Hepatocyte (in vitro differentiated cells): ENCODE results near the gene PGGHG. TPM values are rescaled to one million over a fixed set of nuclear protein-coding genes. Genes with fewer than 3 reads are reported as not detected.
"Not testable (repeated sequence)": the region's sequence is repeated elsewhere in the genome, so short reads cannot be mapped to it uniquely, and the experiment has no call there.

Experiments
- DNase-seq: peaks from one replicate; pipeline ENCODE4 v3.0.0-alpha.2; 2016; ENCODE audit warnings: low spot score
- H2AFZ ChIP-seq: fragments of 200-600 bp; sonication (generic); 2 replicates; pipeline ENCODE4 v1.6.0; 2016; ENCODE audit warnings: antibody characterized with exemption, mild to moderate bottlenecking
- H3K27ac ChIP-seq: fragments of 200-600 bp; sonication (generic); 2 replicates; pipeline ENCODE4 v1.5.1; 2016; ENCODE audit warnings: mild to moderate bottlenecking
- H3K27me3 ChIP-seq: fragments of 200-600 bp; sonication (generic); 2 replicates; pipeline ENCODE4 v1.6.1; 2016
- H3K36me3 ChIP-seq: fragments of 200-600 bp; sonication (generic); replicated peaks from 2 replicates; pipeline ENCODE4 v1.5.1; 2016; ENCODE audit warnings: low read depth; ENCODE audit not compliant: insufficient read depth
- H3K4me1 ChIP-seq: fragments of 200-600 bp; sonication (generic); 2 replicates; pipeline ENCODE4 v1.5.1; 2016; ENCODE audit warnings: mild to moderate bottlenecking, moderate library complexity; ENCODE audit not compliant: insufficient read depth
- H3K4me2 ChIP-seq: fragments of 200-600 bp; sonication (generic); 2 replicates; pipeline ENCODE4 v1.6.0; 2016
- H3K4me3 ChIP-seq: fragments of 200-600 bp; sonication (generic); 2 replicates; pipeline ENCODE4 v1.5.1; 2016; ENCODE audit warnings: mild to moderate bottlenecking
- H3K79me2 ChIP-seq: fragments of 200-600 bp; sonication (generic); 2 replicates; pipeline ENCODE4 v1.6.0; 2017; ENCODE audit warnings: mild to moderate bottlenecking
- H3K9me2 ChIP-seq: fragments of 200-600 bp; sonication (generic); replicated peaks from 2 replicates; pipeline ENCODE4 v1.6.0; 2017; ENCODE audit warnings: mild to moderate bottlenecking; ENCODE audit not compliant: insufficient read depth
- H3K9me3 ChIP-seq: fragments of 200-600 bp; sonication (generic); 2 replicates; pipeline ENCODE4 v1.5.1; 2016; ENCODE audit warnings: low read depth, mild to moderate bottlenecking
- H4K20me1 ChIP-seq: fragments of 200-600 bp; sonication (generic); 2 replicates; pipeline ENCODE4 v1.6.0; 2016; ENCODE audit warnings: mild to moderate bottlenecking; ENCODE audit not compliant: insufficient read depth, poor library complexity, severe bottlenecking
- EZH2 ChIP-seq: fragments of 200-600 bp; sonication (generic); IDR thresholded peaks from 2 replicates; pipeline ENCODE4 v1.6.1; 2016; ENCODE audit warnings: antibody characterized with exemption, mild to moderate bottlenecking, borderline replicate concordance
- EZH2phosphoT487 ChIP-seq: fragments of 200-600 bp; sonication (generic); IDR thresholded peaks from one replicate; pipeline ENCODE4 v1.6.1; 2018; ENCODE audit warnings: antibody characterized with exemption, mild to moderate bottlenecking, low read depth, moderate library complexity; ENCODE audit not compliant: unreplicated experiment, severe bottlenecking
- WGBS: methylation state at CpG from one replicate; pipeline ENCODE4 v1.1.6; 2016; ENCODE audit warnings: low lambda C conversion rate; ENCODE audit errors: missing lambda C conversion rate; 5-methylcytosine and 5-hydroxymethylcytosine counted together
- polyA plus RNA-seq: library from polyadenylated mRNA; unstranded; fragments of >200 nt; fragmentation: Nextera tagmentation; extraction: Ambion mirVana; gene quantifications from 2 replicates; pipeline ENCODE4 v1.2.1, GENCODE V29; 2016
- total RNA-seq: library from RNA; depleted of rRNA; stranded (reverse); fragments of >200 nt; gene quantifications from 2 replicates; pipeline ENCODE4 v1.2.3, GENCODE V29; 2014
- TF ChIP-seq, protein P1 (sequence below): fragments of 200-600 bp; sonication (generic); IDR thresholded peaks from 2 replicates; pipeline ENCODE4 v1.5.1; 2016; ENCODE audit warnings: antibody characterized with exemption, mild to moderate bottlenecking; ENCODE audit not compliant: poor library complexity

The PGGHG gene
- total and polyA plus RNA-seq, 2 experiments from 2014 or later, result 19.2 to 27.9 TPM

DNA sequence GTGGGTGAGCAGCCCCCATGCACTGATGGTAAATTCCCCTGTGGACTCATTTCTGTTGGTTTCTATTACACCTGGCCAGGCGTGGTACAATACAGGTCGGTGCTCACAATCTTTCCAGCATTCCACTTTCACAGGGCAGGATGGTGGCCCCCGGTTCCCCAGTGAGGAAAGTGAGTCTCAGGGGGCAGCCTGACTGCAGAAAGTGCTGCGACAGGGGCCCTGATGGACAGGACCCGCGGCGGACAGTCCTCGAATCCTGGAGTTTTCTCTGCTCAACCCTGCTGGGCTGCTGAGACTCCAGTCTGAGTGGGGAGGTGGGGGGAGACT, 3.1 kb upstream of the PGGHG start:
- H3K9me2 ChIP-seq, result no peaks in the 10 kb centered on the region
- H3K27ac ChIP-seq, result no peak overlapping the region
- WGBS, result 93% methylated on average over 8 of the region's 8 CpGs
- H3K9me3 ChIP-seq, result no peaks in the 10 kb centered on the region
- H4K20me1 ChIP-seq, result no peaks in the 10 kb centered on the region
- no peak overlapping the region for H2AFZ ChIP-seq
- no peaks in the 10 kb centered on the region for H3K27me3 ChIP-seq
- DNase-seq, result no peak
- peaks cover 19% of the 10 kb centered on the region for H3K4me1 ChIP-seq
- H3K79me2 ChIP-seq, result no peaks in the 10 kb centered on the region
- no peak for TF ChIP-seq EZH2phosphoT487
- TF ChIP-seq EZH2, result no peak
- TF ChIP-seq, protein P1, sequence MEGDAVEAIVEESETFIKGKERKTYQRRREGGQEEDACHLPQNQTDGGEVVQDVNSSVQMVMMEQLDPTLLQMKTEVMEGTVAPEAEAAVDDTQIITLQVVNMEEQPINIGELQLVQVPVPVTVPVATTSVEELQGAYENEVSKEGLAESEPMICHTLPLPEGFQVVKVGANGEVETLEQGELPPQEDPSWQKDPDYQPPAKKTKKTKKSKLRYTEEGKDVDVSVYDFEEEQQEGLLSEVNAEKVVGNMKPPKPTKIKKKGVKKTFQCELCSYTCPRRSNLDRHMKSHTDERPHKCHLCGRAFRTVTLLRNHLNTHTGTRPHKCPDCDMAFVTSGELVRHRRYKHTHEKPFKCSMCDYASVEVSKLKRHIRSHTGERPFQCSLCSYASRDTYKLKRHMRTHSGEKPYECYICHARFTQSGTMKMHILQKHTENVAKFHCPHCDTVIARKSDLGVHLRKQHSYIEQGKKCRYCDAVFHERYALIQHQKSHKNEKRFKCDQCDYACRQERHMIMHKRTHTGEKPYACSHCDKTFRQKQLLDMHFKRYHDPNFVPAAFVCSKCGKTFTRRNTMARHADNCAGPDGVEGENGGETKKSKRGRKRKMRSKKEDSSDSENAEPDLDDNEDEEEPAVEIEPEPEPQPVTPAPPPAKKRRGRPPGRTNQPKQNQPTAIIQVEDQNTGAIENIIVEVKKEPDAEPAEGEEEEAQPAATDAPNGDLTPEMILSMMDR, result no peak
- no peaks in the 10 kb centered on the region for H3K36me3 ChIP-seq
- no peak overlapping the region for H3K4me3 ChIP-seq
- H3K4me2 ChIP-seq, result no peak overlapping the region

DNA sequence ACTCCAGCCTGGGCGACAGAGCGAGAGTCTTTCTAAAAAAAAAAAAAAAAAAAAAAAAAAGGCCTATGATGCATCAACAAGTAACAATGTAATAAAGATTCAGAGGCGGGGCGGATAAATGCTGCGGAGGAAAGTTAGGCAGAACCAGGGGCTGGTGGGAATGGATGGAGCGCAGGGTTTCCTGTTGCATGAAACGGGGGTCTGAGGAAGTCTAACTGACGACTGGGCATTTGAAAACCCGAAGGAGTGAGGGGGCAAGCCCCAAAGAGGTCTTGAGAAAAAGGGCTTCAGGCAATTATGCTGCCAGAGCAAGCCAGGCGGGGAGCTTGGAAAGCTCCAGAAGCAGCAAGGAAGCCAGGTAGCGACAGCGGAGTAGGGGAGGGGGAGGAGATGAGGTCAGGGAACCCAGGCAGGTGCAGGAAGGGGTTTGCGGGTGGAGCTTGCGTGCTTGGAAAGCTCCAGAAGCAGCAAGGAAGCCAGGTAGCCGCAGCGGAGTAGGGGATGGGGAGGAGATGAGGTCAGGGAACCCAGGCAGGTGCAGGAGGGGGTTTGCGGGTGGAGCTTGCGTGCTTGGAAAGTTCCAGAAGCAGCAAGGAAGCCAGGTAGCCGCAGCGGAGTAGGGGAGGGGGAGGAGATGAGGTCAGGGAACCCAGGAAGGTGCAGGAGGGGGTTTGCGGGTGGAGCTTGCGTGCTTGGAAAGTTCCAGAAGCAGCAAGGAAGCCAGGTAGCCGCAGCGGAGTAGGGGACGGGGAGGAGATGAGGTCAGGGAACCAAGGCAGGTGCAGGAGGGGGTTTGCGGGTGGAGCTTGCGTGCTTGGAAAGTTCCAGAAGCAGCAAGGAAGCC, 1.7 kb upstream of the PGGHG start:
- H3K9me3 ChIP-seq, H2AFZ ChIP-seq, H3K79me2 ChIP-seq, H3K27me3 ChIP-seq, H4K20me1 ChIP-seq, H3K9me2 ChIP-seq, H3K36me3 ChIP-seq, DNase-seq, H3K4me2 ChIP-seq, H3K4me3 ChIP-seq, H3K27ac ChIP-seq: not testable (repeated sequence)
- peaks cover 19% of the 10 kb centered on the region for H3K4me1 ChIP-seq
- 90% methylated on average over 13 of the region's 27 CpGs for WGBS

DNA sequence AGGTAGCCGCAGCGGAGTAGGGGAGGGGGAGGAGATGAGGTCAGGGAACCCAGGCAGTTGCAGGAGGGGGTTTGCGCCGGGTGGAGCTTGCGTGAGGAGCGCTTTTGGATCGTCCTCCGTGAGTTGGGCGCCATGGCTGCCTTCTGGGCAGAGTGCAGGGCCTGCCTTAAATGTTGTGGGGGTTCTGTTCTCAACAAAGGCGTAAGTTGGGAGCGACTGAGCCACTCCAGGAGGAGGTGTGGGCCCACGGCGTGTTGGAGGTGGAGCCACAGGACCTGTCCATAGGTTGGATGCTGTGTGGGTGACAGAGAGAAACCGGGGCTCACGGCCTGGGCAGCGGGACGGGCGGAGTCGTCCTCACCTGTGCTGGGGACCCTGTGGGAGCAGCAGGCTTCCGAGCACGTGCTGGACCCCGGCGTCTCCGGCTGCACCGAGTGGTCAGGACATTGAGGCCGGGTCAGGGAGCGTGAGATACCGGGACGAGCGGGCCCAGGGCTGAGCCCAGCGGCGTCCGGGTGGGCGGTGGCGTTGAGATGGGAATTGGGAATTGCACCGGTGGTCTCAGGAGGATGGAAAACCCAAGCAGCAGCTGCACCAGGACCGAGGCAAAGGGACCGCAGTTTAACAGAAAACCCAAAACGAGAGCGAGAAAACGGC, 977 bp upstream of the PGGHG start:
- WGBS, result 45% methylated on average over 41 of the region's 41 CpGs

DNA sequence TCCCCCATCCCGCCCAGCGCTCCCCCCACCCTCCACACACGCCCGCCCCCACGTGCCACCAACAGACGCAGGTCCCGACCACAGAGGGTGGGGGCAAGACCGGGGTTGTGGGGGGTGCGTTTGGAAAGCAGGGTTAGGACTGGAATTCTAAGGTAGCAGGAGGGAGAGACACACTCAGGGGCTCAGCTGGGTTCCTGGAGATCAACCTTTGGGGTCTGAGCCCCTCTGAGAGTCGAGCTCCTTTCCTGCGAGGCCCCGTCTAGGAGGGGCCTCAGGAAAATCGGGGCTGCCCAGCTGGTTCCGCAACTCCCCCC, 429 bp downstream of the PGGHG start:
- Histone ChIP-seq H3K9me3 (no peaks in the 10 kb centered on the region), H3K4me2 (peak overlapping the region; percentile 98), H3K79me2 (no peaks in the 10 kb centered on the region), H2AFZ (no peak overlapping the region), H3K36me3 (no peaks in the 10 kb centered on the region), H3K27ac (no peak overlapping the region), H3K4me1 (peaks cover 19% of the 10 kb centered on the region), H4K20me1 (no peaks in the 10 kb centered on the region), H3K9me2 (no peaks in the 10 kb centered on the region), H3K27me3 (no peaks in the 10 kb centered on the region), H3K4me3 (peak overlapping the region; percentile 99)
- TF ChIP-seq EZH2 (no peak), EZH2phosphoT487 (no peak)
- TF ChIP-seq, protein P1, result no peak
- DNase-seq, result no peak
- 47% methylated on average over 3 of the region's 14 CpGs for WGBS

More for the DNA sequence above, 977 bp upstream of the PGGHG start:
- Histone ChIP-seq H2AFZ (peak overlapping the region; percentile 76), H3K9me2 (no peaks in the 10 kb centered on the region), H4K20me1 (no peaks in the 10 kb centered on the region), H3K27me3 (no peaks in the 10 kb centered on the region), H3K27ac (no peak overlapping the region), H3K36me3 (no peaks in the 10 kb centered on the region), H3K9me3 (no peaks in the 10 kb centered on the region), H3K79me2 (no peaks in the 10 kb centered on the region), H3K4me1 (peaks cover 19% of the 10 kb centered on the region), H3K4me3 (peak overlapping the region; percentile 99), H3K4me2 (peak overlapping the region; percentile 98)
- TF ChIP-seq, protein P1, result no peak
- no peak for TF ChIP-seq EZH2phosphoT487
- no peak for TF ChIP-seq EZH2
- DNase-seq, result no peak
